ENCODE results near the gene FYN. TPM values are rescaled to one million over a fixed set of nuclear protein-coding genes. Genes with fewer than 3 reads are reported as not detected.
"Not testable (repeated sequence)": the region's sequence is repeated elsewhere in the genome, so short reads cannot be mapped to it uniquely, and the experiment has no call there.

The FYN gene
- total RNA-seq, 1 donor from 2014 or later: 46.3 TPM

GRCh38 chr6:111916747-111917146 lies 43.5 kb upstream of the FYN start:
- Histone ChIP-seq H3K36me3 (no peaks in the 10 kb centered on the region), H3K4me3 (no peak overlapping the region), H3K4me1 (no peaks in the 10 kb centered on the region), H3K27me3 (ENCODE audit: low read depth) (no peaks in the 10 kb centered on the region), H3K9me3 (replicated peaks) (no peaks in the 10 kb centered on the region), H3K27ac (replicated peaks) (no peak overlapping the region)
- intact Hi-C loops (cut with micrococcal nuclease): no loop called here
- TF ChIP-seq CTCF (IDR thresholded peaks at IDR 0.05; ENCODE audit: borderline replicate concordance): no peak
- no peak for DNase-seq

GRCh38 chr6:111914617-111915016 lies 41.4 kb upstream of the FYN start:
- H3K27ac ChIP-seq (replicated peaks): no peak overlapping the region
- no peaks in the 10 kb centered on the region for H3K9me3 ChIP-seq (replicated peaks)
- TF ChIP-seq CTCF (IDR thresholded peaks at IDR 0.05; ENCODE audit: borderline replicate concordance): no peak
- no peaks in the 10 kb centered on the region for H3K4me1 ChIP-seq
- H3K4me3 ChIP-seq: no peak overlapping the region
- no peaks in the 10 kb centered on the region for H3K36me3 ChIP-seq
- intact Hi-C loops (cut with micrococcal nuclease): no loop called here
- no peak for DNase-seq
- no peaks in the 10 kb centered on the region for H3K27me3 ChIP-seq (ENCODE audit: low read depth)

- intact Hi-C loops (cut with micrococcal nuclease): no loop called here
- no peak overlapping the region for H3K4me3 ChIP-seq
- no peak for TF ChIP-seq CTCF (IDR thresholded peaks at IDR 0.05; ENCODE audit: borderline replicate concordance)
- no peaks in the 10 kb centered on the region for H3K9me3 ChIP-seq (replicated peaks)
- H3K36me3 ChIP-seq: no peaks in the 10 kb centered on the region
- no peak for DNase-seq
- H3K27ac ChIP-seq (replicated peaks): no peak overlapping the region
- H3K4me1 ChIP-seq: no peaks in the 10 kb centered on the region
- H3K27me3 ChIP-seq (ENCODE audit: low read depth): no peaks in the 10 kb centered on the region
Measured at GRCh38 chr6:111912904-111913303, 39.7 kb upstream of the FYN start.

GRCh38 chr6:111911428-111911827 lies 38.2 kb upstream of the FYN start:
- no peak overlapping the region for H3K4me3 ChIP-seq
- no peaks in the 10 kb centered on the region for H3K9me3 ChIP-seq (replicated peaks)
- H3K4me1 ChIP-seq: no peaks in the 10 kb centered on the region
- no peak for DNase-seq
- no peaks in the 10 kb centered on the region for H3K36me3 ChIP-seq
- TF ChIP-seq CTCF (IDR thresholded peaks at IDR 0.05; ENCODE audit: borderline replicate concordance): no peak
- no peak overlapping the region for H3K27ac ChIP-seq (replicated peaks)
- no peaks in the 10 kb centered on the region for H3K27me3 ChIP-seq (ENCODE audit: low read depth)
- intact Hi-C loops (cut with micrococcal nuclease): no loop called here

GRCh38 chr6:111909238-111909637 lies 36.0 kb upstream of the FYN start:
- DNase-seq: no peak
- Histone ChIP-seq H3K4me3 (no peak overlapping the region), H3K27me3 (ENCODE audit: low read depth) (no peaks in the 10 kb centered on the region), H3K27ac (replicated peaks) (no peak overlapping the region), H3K4me1 (no peaks in the 10 kb centered on the region), H3K9me3 (replicated peaks) (no peaks in the 10 kb centered on the region), H3K36me3 (no peaks in the 10 kb centered on the region)
- intact Hi-C loops (cut with micrococcal nuclease): no loop called here
- TF ChIP-seq CTCF (IDR thresholded peaks at IDR 0.05; ENCODE audit: borderline replicate concordance): no peak

GRCh38 chr6:111908365-111908764 lies 35.1 kb upstream of the FYN start:
- intact Hi-C loops (cut with micrococcal nuclease); H3K4me3 ChIP-seq; H3K9me3 ChIP-seq (replicated peaks); DNase-seq; H3K4me1 ChIP-seq; H3K27ac ChIP-seq (replicated peaks); H3K36me3 ChIP-seq; H3K27me3 ChIP-seq (ENCODE audit: low read depth): not testable (repeated sequence)

Data from left ventricle myocardium inferior (tissue), 1 donor.